Stimulated activated naive CD8-positive, alpha-beta T cell treated with anti-CD3 and anti-CD28 coated beads, Interleukin-15, Interleukin-2, amounts not matched to agents 100 U/mL and 50 U/mL, for 24 hours (primary cell): ENCODE data around the gene IFNLR1.

Experiments
- ATAC-seq: fragments of 150-1000 bp; cut with Tn5 transposase; one replicate; pipeline ENCODE4 v1.10.0; 2021
- DNase-seq: peaks from one replicate; pipeline ENCODE4 v3.0.0; 2021

Gene IFNLR1

GRCh38 chr1:24147816-24148215 is 39.3 kb downstream of the IFNLR1 start:
- no peak for DNase-seq

GRCh38 chr1:24147194-24147593 is 39.9 kb downstream of the IFNLR1 start:
- ATAC-seq (no peak), DNase-seq (no peak)

More at GRCh38 chr1:24147816-24148215, 39.3 kb downstream of the IFNLR1 start:
- ATAC-seq, result no peak

GRCh38 chr1:24142546-24143534 is 44.2 kb downstream of the IFNLR1 start, which contains the start of gene IL22RA1:
Gene IL22RA1 (minus strand): TSS chr1:24143140. CDS start chr1:24143082, 58 bp downstream.
- no peak for DNase-seq
- ATAC-seq, result no peak

GRCh38 chr1:24141311-24141997 is 45.6 kb downstream of the IFNLR1 start:
- DNase-seq (no peak), ATAC-seq (no peak)

- ATAC-seq, result no peak
- no peak for DNase-seq
Observed at GRCh38 chr1:24140741-24141181, 46.3 kb downstream of the IFNLR1 start.

GRCh38 chr1:24139841-24140425 is 47.2 kb downstream of the IFNLR1 start:
- ATAC-seq (no peak), DNase-seq (no peak)

GRCh38 chr1:24139222-24139489 is 47.9 kb downstream of the IFNLR1 start:
- ATAC-seq, result no peak
- DNase-seq, result no peak

- DNase-seq (no peak), ATAC-seq (no peak)
Observed at GRCh38 chr1:24138476-24139221, 48.4 kb downstream of the IFNLR1 start.

- ATAC-seq, result no peak
- DNase-seq, result no peak
Observed at GRCh38 chr1:24136956-24137539, 50.0 kb downstream of the IFNLR1 start.

GRCh38 chr1:24134376-24134775 is 52.7 kb downstream of the IFNLR1 start:
- ATAC-seq (no peak), DNase-seq (no peak)

- ATAC-seq (no peak), DNase-seq (no peak)
Observed at GRCh38 chr1:24133819-24134218, 53.3 kb downstream of the IFNLR1 start.

- ATAC-seq (no peak), DNase-seq (no peak)
Observed at GRCh38 chr1:24130385-24130784, 56.7 kb downstream of the IFNLR1 start.

GRCh38 chr1:24127801-24128363 is 59.2 kb downstream of the IFNLR1 start:
- no peak for ATAC-seq

GRCh38 chr1:24127134-24127800 is 59.8 kb downstream of the IFNLR1 start:
- ATAC-seq (no peak), DNase-seq (no peak)

More at GRCh38 chr1:24127801-24128363, 59.2 kb downstream of the IFNLR1 start:
- no peak for DNase-seq

- no peak for DNase-seq
- ATAC-seq, result no peak
Observed at GRCh38 chr1:24126672-24127023, 60.4 kb downstream of the IFNLR1 start.

- DNase-seq (no peak), ATAC-seq (no peak)
Observed at GRCh38 chr1:24126018-24126671, 60.9 kb downstream of the IFNLR1 start.

GRCh38 chr1:24125456-24125855 is 61.6 kb downstream of the IFNLR1 start:
- DNase-seq (no peak), ATAC-seq (no peak)

GRCh38 chr1:24124980-24125379 is 62.1 kb downstream of the IFNLR1 start:
- DNase-seq (no peak), ATAC-seq (no peak)

- DNase-seq (no peak), ATAC-seq (no peak)
Observed at GRCh38 chr1:24123611-24124010, 63.5 kb downstream of the IFNLR1 start.

- no peak for ATAC-seq
Observed at GRCh38 chr1:24122776-24123175, 64.3 kb downstream of the IFNLR1 start.

More at GRCh38 chr1:24122776-24123175, 64.3 kb downstream of the IFNLR1 start:
- no peak for DNase-seq
